K562 (cell line): ENCODE measurements around the gene ZCCHC14. TPM values are rescaled to one million over a fixed set of nuclear protein-coding genes. Genes with fewer than 3 reads are reported as not detected.
A peak's percentile ranks its signal among the peaks of the same experiment; 100 is the strongest.

Experiments
- BRCA1 ChIP-seq, 2 experiments: fragments of 450-650 bp in 1 of 2; sonication (generic) in 1 of 2; formaldehyde crosslinking in 1 of 2; IDR thresholded peaks; 2 replicates each; pipeline versions ENCODE4 v1.5.0 to v1.6.1; 2017 to 2020; ENCODE audit warnings: mild to moderate bottlenecking in 1 of 2, missing genetic modification reagents in 1 of 2
- BRF2 ChIP-seq: IDR thresholded peaks from 3 replicates; pipeline ENCODE4 v1.6.1; 2011; ENCODE audit warnings: borderline replicate concordance, mild to moderate bottlenecking; ENCODE audit not compliant: insufficient read length, insufficient read depth
- CHD2 ChIP-seq: IDR thresholded peaks from 2 replicates; pipeline ENCODE4 v1.6.1; 2011; ENCODE audit warnings: low read depth, low read length
- CREB3L1 ChIP-seq: fragments of 450-650 bp; IDR thresholded peaks from 2 replicates; pipeline ENCODE4 v1.6.1; 2014; ENCODE audit warnings: low read depth, mild to moderate bottlenecking, moderate library complexity, borderline replicate concordance
- CREBBP ChIP-seq: IDR thresholded peaks from one replicate; pipeline ENCODE4 v1.6.1; 2012; ENCODE audit warnings: low read depth, mild to moderate bottlenecking, control low read depth, inconsistent platforms, low read length
- GABPB1 ChIP-seq: sonication (generic); formaldehyde crosslinking; IDR thresholded peaks from 2 replicates; pipeline ENCODE4 v1.8.0; 2022; ENCODE audit warnings: mild to moderate bottlenecking, missing genetic modification reagents
- GTF2F1 ChIP-seq: IDR thresholded peaks from 2 replicates; pipeline ENCODE4 v1.6.1; 2011; ENCODE audit warnings: low read depth, low read length, improper control_type of control experiment
- IFI16 ChIP-seq: fragments of 250-450 bp; sonication (Bioruptor Pico); IDR thresholded peaks from 2 replicates; pipeline ENCODE4 v2.1.2; 2022; ENCODE audit warnings: mild to moderate bottlenecking, inconsistent platforms
- MCM3 ChIP-seq: fragments of 450-650 bp; IDR thresholded peaks from 2 replicates; pipeline ENCODE4 v1.6.1; 2016
- MXI1 ChIP-seq: IDR thresholded peaks from 2 replicates; pipeline ENCODE4 v1.6.1; 2011; ENCODE audit warnings: low read depth, mild to moderate bottlenecking, improper control_type of control experiment, low read length
- NFYB ChIP-seq: IDR thresholded peaks from 2 replicates; pipeline ENCODE4 v1.6.1; 2011; ENCODE audit warnings: mild to moderate bottlenecking, moderate library complexity; ENCODE audit not compliant: insufficient read length; ENCODE audit errors: extremely low read depth
- RBM15 ChIP-seq: fragments of 200-400 bp; formaldehyde crosslinking; IDR thresholded peaks from 2 replicates; pipeline ENCODE4 v1.6.1; 2018; ENCODE audit warnings: mild to moderate bottlenecking, low read length, moderate library complexity; ENCODE audit not compliant: insufficient read depth
- RFX7 ChIP-seq: fragments of 250-450 bp; sonication (Bioruptor Pico); IDR thresholded peaks from 2 replicates; pipeline ENCODE4 v1.5.1; 2021; ENCODE audit warnings: mild to moderate bottlenecking
- ZEB2 ChIP-seq: fragments of 450-650 bp; IDR thresholded peaks from 2 replicates; pipeline ENCODE4 v1.6.1; 2016
- ZNF316 ChIP-seq: fragments of 450-650 bp; IDR thresholded peaks from 2 replicates; pipeline ENCODE4 v1.6.1; 2016
- ZSCAN32 ChIP-seq: fragments of 450-650 bp; formaldehyde crosslinking; IDR thresholded peaks from 2 replicates; pipeline ENCODE4 v1.4.0; 2020; ENCODE audit warnings: mild to moderate bottlenecking, moderate library complexity
- polyA plus RNA-seq, 8 experiments: library from polyadenylated mRNA; depleted of rRNA in 4 of 8; stranded (reverse) in 5 of 8; unstranded in 3 of 8; fragments of >200 nt; fragmentation: Nextera tagmentation in 2 of 8; fragmentation: Illumina TruSeq in 1 of 8; extraction: Ambion mirVana in 2 of 8; extraction: Trizol in 1 of 8; gene quantifications; 2 replicates each; pipeline versions ENCODE4 v1.2.1 to v1.2.3, GENCODE V29; 2011 to 2014; ENCODE audit warnings: inconsistent platforms in 1 of 8, missing spikeins in 1 of 8
- total RNA-seq, 7 experiments: library from RNA; depleted of rRNA in 6 of 7; stranded (reverse); fragments of >200 nt in 6 of 7; fragmentation: Illumina TruSeq in 2 of 7; extraction: Trizol in 2 of 7; gene quantifications; 2 replicates each; pipeline versions ENCODE4 v1.2.1 to v1.2.3, GENCODE V29; 2011 to 2021; ENCODE audit warnings: low replicate concordance in 1 of 7
- TF ChIP-seq, protein P1 (sequence below): IDR thresholded peaks from 2 replicates; pipeline ENCODE4 v1.6.1; 2014; ENCODE audit warnings: antibody characterized with exemption
- TF ChIP-seq, protein P2 (sequence below): fragments of 250-450 bp; sonication (Bioruptor Pico); IDR thresholded peaks from 2 replicates; pipeline ENCODE4 v1.8.0; 2022; ENCODE audit warnings: moderate library complexity, mild to moderate bottlenecking, inconsistent platforms
- TF ChIP-seq, protein P3 (sequence below): fragments of 450-650 bp; conservative IDR thresholded peaks from 2 replicates; pipeline ENCODE4 v1.6.1; 2016; ENCODE audit warnings: missing genetic modification characterization, low read depth, mild to moderate bottlenecking, missing compliant biosample characterization, moderate library complexity
- TF ChIP-seq, protein P4 (sequence below): fragments of 250-450 bp; sonication (Bioruptor Pico); IDR thresholded peaks from 2 replicates; pipeline ENCODE4 v1.8.0; 2022; ENCODE audit warnings: inconsistent platforms, mild to moderate bottlenecking, moderate library complexity, borderline replicate concordance

Gene ZCCHC14
- total and polyA plus RNA-seq, 9 of the 15 experiments (the other 6 are each of a cell fraction or from before 2014, with no cell fraction given): 1.5 to 12.4 (median 2.9) TPM

DNA sequence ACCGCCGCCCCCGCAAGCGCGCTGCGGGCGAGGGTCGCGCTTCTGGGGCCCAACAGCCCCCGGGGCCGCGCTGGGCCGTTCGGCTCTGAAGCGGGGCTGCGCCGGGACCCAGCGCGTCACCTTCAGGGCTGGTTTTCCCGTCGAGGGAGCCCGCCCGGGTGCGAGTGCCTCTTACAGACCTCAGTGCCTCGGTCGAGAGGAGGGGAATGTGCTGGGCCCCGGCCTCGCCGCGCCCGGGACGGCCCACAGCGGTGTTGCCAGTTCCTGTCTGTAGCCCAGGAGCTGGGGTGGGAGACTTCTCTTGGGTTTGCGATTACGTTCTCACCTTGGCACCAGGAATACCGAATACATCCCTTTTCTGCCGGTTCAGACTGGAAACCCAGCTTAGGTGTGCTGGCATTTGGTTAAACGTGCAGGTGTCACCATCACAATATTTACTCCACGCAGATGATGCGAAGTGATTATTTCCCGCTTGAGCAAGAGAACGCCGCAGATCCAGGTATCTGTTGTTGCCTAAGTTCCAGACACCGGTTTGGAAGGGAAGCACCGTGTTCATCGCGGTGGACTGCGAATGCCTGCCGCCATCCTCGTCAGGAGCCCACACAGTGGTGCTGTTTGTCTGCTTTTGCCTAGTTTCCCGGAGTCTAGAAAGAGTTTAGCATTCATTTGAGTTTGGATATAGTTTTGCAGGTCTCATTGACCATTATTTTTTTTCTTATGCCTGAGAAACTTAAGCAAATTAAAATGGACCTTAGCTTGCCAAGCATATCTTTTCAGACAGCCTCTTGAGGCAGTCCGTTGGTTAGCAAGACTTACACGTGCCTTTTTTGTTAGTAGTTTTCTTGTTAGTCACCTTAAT, 99.8 kb downstream of the ZCCHC14 start (continued):
- TF ChIP-seq CREBBP (no peak), ZNF316 (no peak), RBM15 (no peak), RFX7 (no peak), MXI1 (no peak), NFYB (no peak), MCM3 (no peak), ZEB2 (peak; percentile 67), IFI16 (CRISPR knock-in tag) (no peak), BRF2 (no peak), BRCA1 (IDR thresholded peaks at IDR 0.05) (no peak), BRCA1 (CRISPR knock-in tag; IDR thresholded peaks at IDR 0.05) (no peak), CREB3L1 (no peak), ZSCAN32 (CRISPR knock-in tag) (no peak), GABPB1 (CRISPR knock-in tag) (no peak), CHD2 (no peak), GTF2F1 (no peak)
- TF ChIP-seq, protein P1, sequence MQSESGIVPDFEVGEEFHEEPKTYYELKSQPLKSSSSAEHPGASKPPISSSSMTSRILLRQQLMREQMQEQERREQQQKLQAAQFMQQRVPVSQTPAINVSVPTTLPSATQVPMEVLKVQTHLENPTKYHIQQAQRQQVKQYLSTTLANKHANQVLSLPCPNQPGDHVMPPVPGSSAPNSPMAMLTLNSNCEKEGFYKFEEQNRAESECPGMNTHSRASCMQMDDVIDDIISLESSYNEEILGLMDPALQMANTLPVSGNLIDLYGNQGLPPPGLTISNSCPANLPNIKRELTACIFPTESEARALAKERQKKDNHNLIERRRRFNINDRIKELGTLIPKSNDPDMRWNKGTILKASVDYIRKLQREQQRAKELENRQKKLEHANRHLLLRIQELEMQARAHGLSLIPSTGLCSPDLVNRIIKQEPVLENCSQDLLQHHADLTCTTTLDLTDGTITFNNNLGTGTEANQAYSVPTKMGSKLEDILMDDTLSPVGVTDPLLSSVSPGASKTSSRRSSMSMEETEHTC: no peak
- TF ChIP-seq, protein P2, sequence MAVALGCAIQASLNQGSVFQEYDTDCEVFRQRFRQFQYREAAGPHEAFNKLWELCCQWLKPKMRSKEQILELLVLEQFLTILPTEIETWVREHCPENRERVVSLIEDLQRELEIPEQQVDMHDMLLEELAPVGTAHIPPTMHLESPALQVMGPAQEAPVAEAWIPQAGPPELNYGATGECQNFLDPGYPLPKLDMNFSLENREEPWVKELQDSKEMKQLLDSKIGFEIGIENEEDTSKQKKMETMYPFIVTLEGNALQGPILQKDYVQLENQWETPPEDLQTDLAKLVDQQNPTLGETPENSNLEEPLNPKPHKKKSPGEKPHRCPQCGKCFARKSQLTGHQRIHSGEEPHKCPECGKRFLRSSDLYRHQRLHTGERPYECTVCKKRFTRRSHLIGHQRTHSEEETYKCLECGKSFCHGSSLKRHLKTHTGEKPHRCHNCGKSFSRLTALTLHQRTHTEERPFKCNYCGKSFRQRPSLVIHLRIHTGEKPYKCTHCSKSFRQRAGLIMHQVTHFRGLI (CRISPR knock-in tag): no peak
- TF ChIP-seq, protein P3, sequence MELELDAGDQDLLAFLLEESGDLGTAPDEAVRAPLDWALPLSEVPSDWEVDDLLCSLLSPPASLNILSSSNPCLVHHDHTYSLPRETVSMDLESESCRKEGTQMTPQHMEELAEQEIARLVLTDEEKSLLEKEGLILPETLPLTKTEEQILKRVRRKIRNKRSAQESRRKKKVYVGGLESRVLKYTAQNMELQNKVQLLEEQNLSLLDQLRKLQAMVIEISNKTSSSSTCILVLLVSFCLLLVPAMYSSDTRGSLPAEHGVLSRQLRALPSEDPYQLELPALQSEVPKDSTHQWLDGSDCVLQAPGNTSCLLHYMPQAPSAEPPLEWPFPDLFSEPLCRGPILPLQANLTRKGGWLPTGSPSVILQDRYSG (tag): no peak
- TF ChIP-seq, protein P4, sequence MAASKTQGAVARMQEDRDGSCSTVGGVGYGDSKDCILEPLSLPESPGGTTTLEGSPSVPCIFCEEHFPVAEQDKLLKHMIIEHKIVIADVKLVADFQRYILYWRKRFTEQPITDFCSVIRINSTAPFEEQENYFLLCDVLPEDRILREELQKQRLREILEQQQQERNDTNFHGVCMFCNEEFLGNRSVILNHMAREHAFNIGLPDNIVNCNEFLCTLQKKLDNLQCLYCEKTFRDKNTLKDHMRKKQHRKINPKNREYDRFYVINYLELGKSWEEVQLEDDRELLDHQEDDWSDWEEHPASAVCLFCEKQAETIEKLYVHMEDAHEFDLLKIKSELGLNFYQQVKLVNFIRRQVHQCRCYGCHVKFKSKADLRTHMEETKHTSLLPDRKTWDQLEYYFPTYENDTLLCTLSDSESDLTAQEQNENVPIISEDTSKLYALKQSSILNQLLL: no peak
